Breast epithelium (tissue), 3 donors: ENCODE measurements around the gene CENPW.

Source experiments
- CTCF ChIP-seq, 3 donors: fragments of 450-650 bp; IDR thresholded peaks; one replicate each; pipeline ENCODE4 v1.5.1; 2016 to 2017; ENCODE audit warnings: antibody characterized with exemption in 3 of 3, mild to moderate bottlenecking in 3 of 3, moderate library complexity in 3 of 3
- POLR2A ChIP-seq: fragments of 450-650 bp; IDR thresholded peaks from one replicate; pipeline ENCODE4 v1.6.1; 2016; ENCODE audit warnings: antibody characterized with exemption, mild to moderate bottlenecking, moderate library complexity
- POLR2AphosphoS5 ChIP-seq, 3 donors: sonication (generic); formaldehyde crosslinking; IDR thresholded peaks; one replicate each; pipeline ENCODE4 v1.6.1; 2017; ENCODE audit warnings: antibody characterized with exemption in 3 of 3

- TF ChIP-seq POLR2A, result no peak
- no peak for TF ChIP-seq CTCF (IDR thresholded peaks at IDR 0.05)
- no peak for TF ChIP-seq POLR2AphosphoS5 (IDR thresholded peaks at IDR 0.05)
Measured at GRCh38 chr6:126344181-126344580, 4.3 kb downstream of the CENPW start.
